HG03196 (cell line): ENCODE measurements around the gene MSANTD3.

Experiments
- ATAC-seq: cut with Tn5 transposase; IDR thresholded peaks from one replicate; pipeline ENCODE4 v1.9.1; 2021; ENCODE audit not compliant: unreplicated experiment

Gene MSANTD3

DNA sequence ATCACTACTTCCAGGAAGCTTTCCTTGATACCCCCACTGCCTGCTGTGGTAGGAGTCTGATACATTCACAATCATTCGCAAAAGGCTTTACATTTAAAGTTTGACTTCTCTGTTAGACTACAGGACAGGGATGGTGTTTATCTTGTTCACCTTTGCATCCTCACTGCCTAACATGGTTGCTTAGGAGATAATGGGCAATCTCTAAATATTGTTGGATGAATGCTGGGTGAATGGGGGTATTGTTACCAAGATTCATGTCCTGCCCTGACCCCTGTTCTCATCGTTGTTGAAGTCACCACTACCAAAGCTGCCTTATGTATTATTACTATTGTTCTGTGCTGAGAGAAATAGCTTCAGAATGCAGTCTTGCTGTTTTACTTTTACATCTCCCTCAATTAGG lies 38.3 kb downstream of the MSANTD3 start:
- ATAC-seq = no peak

DNA sequence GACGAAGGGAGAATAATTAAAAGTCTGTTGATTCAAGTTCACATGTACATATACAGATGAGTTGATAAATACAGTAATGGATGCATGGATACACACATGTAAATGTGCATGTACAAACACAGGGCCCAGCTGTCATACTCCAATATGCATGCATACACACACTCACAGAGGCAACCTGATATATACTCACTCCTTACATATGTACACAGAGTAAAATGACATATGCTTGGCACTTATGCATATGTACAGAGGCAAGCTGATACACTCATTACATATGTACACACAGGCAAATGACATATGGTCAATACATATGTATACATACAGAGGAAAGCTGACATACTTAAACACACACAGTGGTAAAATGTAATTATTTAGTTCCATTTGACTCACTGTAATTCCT lies 38.8 kb downstream of the MSANTD3 start:
- no peak for ATAC-seq

DNA sequence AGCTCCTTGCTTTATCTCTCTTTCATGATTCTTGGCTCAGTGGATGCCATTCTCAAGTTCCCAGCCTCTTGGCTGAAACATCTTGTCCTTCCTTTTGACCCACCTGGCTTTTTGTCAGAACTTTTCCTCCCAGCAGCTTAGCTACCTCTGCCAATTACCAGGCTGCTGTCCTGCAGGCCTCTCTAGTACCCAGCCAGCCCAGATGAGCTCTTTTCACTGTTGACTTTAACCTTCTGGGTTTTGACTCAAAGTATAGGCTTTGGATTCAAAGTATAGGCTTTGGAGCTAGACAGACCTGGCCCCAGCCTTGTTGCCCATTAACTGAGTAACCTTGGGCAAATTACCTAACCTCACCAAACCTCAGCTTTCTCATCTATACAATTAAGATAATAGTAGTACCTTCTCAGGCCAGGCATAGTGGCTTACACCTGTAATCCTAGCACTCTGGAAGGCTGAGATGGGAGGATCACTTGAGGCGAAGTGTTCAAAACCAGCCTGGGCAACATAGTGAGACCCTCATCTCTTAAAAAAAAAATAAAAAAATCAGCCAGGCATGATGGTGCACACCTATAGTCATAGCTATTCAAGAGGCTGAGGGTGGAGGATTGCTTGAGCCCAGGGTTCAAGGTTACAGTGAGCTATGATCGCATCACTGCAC lies 39.4 kb downstream of the MSANTD3 start:
- no peak for ATAC-seq

DNA sequence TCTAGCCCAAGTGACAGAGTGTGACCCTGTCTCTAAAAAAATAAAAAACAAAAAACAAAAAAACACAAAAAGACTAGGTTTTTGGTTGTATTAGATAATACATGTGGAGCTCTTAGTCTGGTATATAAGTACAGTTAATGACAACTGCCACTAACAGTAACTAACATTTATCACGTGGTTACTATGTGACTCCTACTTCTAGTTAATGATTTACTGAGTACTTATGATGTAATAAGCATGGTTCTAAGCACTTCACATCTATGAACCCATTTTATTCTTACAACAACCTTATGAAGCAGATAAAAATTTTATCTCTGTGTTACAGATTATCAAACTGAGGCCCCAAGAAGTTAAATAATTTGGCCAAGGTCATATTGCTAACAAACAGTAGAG lies 39.9 kb downstream of the MSANTD3 start:
- ATAC-seq = peak; percentile 51

DNA sequence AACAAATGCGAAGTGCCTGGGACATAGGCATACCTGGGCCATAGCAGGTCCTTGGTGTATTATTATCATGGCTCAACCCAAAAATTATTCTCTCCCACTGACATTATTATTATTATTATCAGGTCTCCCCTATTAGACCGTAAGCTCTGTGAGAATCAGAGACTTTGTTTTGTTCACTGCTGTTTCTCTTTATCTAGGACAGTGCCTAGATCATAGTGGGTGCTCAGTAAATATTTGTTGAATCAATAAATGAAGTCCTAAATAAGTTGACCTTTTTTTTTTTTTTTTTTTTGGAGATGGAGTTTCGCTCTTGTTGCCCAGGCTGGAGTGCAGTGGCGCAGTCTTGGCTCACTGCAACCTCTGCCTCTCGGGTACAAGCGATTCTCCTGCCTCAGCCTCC lies 41.1 kb downstream of the MSANTD3 start:
- no peak for ATAC-seq

DNA sequence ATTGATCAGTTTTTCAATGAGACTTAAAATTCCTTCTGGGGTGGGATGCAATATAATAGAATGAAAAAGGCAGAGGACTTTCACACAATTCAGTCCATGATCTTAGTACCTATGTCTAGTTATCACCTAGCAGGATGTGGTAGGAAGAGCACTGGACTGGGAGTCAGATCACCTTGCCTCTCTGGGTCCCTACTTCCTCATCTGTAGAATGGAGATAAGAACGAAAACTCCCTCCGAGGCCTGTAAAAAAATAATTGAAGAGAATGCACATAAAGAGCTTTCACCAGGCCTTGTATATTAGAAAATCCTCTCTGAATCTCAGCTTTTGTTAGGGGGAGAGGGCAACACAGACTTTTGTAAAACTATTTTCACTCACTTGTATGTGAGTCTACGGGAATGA lies 45.3 kb downstream of the MSANTD3 start:
- ATAC-seq = no peak

DNA sequence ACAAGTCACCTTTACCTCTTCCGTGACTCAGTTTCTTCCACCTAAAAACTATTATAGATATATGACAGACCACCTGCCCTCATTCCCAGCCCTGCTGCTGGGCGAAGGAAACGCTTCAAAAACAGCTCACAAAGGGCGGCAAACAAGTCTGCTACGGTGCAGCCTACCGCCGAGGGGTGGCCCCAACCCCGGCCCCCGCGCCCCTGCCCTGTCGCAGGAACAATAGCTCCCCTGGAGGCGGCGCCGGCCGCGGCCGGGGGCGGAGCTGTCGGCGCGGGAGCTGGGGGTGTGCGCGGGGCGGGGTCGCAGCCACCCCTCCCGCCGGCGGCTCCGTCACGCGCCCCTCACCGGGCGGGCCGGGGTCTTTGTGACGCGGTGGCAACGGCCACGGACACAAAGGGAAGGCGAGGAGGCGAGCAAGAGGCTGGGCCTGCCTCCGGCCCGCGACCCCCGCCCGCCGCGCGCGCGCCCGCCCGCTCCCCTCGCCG lies 45.9 kb downstream of the MSANTD3 start, which contains the start of gene TMEFF1:
Gene TMEFF1 (plus strand): TSS at position 362 of the 488 bp plus-strand sequence. CDS start 396 bp downstream, outside the sequence.
- ATAC-seq = no peak

DNA sequence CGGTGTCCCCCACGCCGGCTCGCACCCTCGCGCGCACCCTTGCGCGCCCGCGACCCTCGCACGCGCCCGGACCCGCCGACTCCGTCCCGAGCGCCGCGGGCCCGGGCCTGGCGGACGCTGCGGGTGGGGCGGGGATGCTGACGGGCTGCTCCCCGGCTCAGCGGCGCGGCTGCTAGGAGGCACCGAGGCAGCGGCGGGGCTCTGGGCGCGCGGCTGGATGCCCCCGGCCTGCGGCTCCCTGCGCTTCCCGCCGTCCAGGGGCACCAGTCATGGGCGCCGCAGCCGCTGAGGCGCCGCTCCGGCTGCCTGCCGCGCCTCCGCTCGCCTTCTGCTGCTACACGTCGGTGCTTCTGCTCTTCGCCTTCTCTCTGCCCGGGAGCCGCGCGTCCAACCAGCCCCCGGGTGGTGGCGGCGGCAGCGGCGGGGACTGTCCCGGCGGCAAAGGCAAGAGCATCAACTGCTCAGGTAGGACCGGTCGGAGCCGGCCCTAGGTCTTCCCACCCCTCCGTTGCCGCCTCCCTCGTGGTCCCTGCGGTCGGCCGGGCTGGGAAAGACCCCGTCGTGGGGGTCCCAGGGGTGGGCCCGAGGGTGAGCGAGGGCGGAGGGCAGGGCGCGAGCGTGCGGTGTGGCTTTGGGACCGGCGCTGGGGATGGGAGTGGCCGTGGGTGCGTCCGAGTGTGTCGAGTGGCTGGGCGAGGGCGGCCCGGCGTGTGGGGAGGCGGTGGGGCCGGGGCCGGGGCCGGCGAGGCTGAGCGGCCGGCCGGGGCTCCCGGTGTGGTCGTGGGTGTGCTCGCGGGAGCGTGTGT lies 46.5 kb downstream of the MSANTD3 start:
- peak; percentile 64 for ATAC-seq

DNA sequence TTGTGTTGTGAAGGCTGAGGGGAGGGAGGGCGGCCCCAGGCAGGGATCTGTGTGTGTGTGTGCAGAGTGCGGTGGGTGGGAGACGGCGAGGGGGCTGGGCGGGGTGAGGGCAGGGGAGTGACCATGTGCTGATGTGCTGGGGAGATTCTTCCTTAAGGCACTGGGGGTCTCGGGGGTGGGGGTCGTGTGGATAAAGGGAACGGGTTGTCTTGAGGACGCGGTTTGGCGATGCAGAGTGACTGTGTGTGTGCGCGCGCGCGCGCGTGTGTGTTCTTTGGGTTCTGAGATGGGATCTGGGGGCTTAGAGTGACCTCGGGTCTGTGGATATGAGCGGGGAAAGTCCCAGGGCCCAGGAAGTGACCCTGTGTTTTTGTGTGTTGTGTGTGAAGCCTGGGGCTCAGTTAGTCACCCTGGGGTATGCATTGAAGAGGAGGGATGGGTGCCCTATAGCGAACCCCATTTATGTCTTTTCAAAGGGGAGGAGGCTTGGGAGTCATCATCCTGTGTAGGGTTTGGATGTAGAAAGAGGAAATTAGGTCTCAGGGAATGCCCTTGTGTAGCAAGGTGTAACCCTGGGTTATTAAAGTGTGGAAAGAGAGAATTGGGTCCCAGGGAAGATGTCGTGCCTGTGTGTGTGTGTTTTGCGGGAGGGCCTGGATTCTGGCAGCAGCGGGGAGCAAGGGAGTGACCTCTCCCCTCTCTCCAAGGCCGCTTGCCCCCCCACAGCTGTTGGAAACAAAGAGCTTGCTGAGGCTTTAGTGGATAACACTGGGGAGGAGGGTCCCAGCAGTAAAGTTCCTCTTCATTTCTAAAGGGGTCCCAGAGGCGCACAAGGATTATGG lies 47.4 kb downstream of the MSANTD3 start:
- ATAC-seq = no peak

DNA sequence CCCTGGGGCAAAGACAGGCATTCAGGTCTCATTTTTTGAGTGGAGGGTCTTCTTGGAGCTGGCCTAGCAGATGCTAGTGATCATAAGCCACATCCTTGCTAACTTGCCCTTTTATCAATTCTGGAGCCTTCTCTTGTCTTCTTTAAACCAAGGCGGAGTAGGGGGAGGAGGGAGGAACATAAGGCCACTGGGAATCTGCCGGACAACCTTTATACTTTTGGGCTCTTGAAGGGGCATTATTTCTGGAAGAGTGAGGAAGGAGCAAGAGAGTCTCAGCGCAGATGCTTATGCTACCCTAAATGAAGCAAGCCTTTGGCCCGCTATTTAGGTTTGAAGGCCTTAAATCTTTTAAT lies 48.0 kb downstream of the MSANTD3 start:
- no peak for ATAC-seq

DNA sequence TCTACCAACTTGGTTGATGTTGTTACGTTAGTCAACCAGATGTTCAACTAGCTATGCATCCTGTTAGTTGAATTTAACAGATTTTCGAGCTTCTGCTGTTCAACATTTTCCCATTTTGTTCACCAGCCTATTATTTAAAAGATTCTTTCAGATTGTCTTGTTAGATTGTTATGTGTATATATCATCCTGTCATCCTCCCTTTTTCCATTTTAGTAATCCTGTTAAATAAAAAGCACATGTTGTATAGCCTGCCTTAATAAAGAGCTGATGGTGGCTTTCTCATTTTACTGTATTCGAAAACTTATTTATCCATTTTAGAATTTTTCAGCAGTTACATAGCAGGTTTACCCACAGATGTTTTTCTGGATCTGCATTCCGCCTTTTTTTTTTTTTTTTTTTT lies 50.3 kb downstream of the MSANTD3 start:
- no peak for ATAC-seq

DNA sequence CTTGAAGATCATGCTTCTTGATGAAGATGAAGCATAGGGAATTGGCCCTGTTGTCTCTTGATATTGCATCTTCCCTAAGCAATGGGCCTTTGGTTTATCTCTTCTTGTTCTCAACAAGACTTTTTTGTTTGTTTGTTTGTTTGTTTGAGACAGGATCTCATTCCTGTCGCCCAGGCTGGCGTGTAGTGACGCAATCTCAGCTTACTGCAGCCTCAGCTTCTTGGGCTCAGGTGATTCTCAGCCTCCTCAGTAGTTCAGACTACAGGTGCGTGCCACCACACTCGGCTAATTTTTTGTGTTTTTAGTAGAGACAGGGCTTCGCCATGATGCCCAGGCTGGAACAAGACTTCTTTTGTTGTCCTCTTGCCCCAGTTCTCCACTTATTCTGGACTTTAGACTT lies 51.2 kb downstream of the MSANTD3 start:
- no peak for ATAC-seq

DNA sequence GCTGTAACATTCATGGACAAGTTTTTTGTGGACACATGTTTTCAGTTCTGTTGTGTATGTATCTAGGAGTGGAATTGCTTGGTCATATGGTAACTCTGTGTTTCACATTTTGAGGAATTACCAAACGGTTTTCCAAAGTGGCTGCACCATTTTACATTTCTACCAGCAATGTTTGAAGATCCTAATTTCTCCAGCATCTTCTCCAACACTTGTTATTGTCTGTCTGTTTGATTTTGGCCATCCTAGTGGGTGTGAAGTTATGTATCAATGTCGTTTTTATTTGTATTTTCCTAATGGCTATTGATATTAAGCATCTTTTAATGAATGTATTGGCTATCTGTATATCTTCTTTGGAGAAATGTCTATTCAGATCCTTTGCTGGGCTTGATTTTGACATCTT lies 52.9 kb downstream of the MSANTD3 start:
- ATAC-seq = no peak

DNA sequence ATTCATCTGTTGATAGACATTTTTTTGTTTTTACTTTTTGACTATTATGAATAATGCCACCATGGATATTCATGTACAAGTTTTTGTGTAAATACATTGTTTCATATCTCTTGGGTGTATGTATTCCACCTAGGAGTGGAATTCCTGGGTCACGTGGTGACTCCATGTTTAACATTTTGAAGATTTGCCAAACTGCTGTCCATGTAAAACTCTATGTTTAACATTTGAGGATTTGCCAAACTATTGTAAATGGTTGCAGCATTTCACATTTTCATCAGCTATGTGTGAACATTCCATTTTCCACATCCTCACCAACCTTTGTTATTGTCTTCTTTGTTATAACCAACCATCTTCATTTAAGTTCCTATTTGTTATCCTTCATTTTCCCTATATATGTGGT lies 58.3 kb downstream of the MSANTD3 start:
- no peak for ATAC-seq

DNA sequence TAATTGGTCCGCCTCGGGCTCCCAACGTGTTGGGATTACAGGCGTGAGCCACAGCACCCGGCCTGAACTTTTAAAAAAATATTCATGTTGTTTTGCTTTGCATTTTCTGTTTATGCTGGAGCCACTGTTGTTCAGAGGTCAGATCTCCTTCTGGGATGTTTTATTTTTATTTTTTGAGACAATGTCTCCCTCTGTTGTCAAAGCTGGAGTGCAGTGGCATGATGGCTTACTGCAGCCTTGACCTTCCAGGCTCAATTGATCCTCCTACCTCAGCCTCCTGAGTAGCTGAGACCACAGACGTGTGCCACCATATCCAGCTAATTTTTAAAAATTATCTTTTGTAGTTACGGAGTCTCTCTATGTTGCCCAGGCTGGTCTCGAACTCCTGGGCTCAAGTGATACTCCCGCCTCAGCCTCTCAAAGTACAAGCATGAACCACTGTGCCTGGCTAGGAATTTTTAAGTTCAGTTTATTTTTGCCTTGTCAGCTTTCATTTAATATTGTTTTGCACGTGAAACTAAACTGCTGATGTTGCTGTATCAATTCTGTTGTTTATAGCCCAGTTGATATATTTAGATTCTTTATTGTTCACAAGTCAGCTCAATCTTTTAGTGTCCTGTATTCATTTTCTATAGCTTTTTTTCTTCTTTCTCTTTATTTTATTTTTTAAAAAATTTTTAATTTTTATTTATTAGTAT lies 59.7 kb downstream of the MSANTD3 start:
- no peak for ATAC-seq

DNA sequence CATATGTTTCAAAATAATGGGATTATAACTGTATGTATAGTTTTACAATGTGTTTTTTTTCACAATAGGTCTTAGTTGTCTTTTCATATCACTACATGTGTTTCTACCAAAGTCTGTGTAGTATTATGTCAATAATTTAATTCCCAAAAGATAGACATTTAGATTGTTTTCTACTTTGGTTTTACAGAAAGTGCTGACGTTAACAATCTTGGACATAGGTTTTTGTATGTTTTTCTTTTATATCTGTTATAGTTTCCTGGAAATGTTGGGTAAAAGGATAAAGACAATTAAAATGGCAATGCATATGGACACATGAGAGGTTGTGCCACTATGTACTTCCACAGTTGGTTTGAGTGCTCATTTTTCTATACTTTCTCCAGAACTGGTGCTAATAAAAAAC lies 61.2 kb downstream of the MSANTD3 start:
- no peak for ATAC-seq

DNA sequence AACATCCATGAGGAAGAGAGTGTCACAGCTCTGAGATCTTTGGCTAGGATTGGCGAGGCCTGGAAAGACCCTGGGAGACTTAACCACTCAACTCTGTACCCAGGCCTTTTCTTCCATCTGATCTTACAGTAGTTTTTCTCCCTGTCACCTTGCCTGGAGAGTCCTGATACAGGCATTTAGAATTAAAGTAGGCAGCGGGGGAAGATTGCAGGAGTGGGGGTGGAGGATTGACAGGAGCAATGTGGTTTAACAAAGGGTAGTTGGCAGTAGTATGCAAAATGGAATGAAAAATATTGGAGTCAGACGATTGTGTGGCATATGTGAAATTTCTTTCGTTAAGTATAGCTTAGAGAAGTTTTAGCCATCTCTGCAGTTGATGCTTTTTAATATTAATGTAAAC lies 62.9 kb downstream of the MSANTD3 start:
- ATAC-seq = no peak

DNA sequence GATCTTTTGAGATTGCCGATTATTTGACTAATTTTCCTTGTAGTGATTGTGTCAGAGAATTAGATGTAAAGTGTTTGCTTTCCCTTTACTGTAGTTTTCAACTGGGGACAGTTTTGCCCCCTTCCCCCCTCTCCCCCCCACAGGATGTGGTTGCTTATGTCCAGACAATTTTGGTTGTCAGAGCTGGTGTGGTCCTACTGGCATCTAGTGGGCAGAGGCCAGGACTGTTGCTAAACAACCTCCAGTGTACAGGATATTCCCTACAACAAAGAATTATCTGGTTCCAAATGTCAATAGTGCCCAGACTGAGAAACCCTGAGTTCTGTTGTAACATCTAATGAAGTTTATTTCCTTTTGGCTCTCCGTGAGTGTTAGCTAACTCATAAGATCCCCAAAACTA lies 66.0 kb downstream of the MSANTD3 start:
- no peak for ATAC-seq

DNA sequence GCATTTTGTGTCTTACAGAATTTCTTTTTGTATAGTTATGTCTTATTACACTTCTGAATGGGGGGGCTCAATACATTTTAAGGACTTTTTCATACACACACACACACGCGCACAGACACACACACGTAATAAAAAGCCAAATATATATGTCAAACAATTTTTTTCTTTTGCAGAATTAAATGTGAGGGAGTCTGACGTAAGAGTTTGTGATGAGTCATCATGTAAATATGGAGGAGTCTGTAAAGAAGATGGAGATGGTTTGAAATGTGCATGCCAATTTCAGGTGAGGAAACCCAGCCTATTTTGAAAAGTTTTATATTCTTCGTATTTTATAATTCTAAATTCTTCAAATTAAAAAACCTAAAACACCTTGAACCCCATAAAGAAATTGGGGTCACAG lies 71.6 kb downstream of the MSANTD3 start:
- no peak for ATAC-seq

DNA sequence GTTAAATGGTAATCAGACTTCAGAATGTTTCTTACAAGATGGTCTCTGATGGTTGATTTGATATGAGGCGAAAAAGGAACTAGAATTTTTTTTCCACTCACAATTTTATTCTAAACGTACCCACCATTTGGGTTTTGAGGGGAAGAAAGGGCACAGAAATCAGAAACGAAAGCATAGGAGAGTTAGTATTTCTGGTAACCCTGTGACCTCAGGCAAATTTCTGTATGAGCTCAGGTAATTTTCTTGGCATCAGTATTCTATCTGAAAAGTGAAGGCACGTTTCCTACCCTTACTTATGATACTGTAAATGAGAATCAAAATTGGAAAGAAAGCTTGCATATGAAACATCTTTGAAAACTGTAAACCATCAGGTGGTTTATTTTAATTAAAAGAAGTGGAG lies 72.5 kb downstream of the MSANTD3 start:
- no peak for ATAC-seq

DNA sequence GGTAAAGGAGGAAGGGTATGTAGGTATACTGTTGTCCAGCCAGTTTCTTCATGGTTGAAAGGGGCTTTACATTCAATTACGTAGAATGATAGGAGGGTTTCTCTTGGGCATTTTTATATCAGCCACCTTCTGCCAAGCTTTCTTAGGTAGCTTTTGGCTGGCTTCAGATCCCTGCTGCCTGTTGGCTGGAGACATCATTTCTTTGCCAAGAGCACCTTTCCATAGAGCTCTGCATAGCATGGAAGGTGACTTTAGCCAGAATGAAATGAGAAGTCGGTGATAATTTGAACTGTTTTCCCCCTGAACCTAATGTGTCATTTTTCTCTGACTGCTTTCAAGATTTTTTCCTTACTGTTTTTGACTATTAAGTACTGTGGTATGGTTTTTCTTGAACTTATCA lies 72.9 kb downstream of the MSANTD3 start:
- ATAC-seq = no peak
